Duodenal mucosa (tissue), 2 donors: Measurements from ENCODE around the gene MOK.

Source experiments
- H3K27ac ChIP-seq: one replicate; pipeline ENCODE4 v1.7.0; 2013; ENCODE audit warnings: low read depth, low read length
- H3K27me3 ChIP-seq, 2 donors: one replicate each; pipeline ENCODE4 v1.7.0; 2013; ENCODE audit warnings: low read length in 2 of 2, control low read depth in 1 of 2; ENCODE audit not compliant: insufficient read depth in 2 of 2, control insufficient read depth in 1 of 2
- H3K36me3 ChIP-seq, 2 donors: one replicate each; pipeline ENCODE4 v1.7.0; 2013; ENCODE audit warnings: low read length in 2 of 2, control low read depth in 1 of 2; ENCODE audit not compliant: insufficient read depth in 2 of 2, control insufficient read depth in 1 of 2
- H3K4me1 ChIP-seq, 2 donors: one replicate each; pipeline ENCODE4 v1.7.0; 2013; ENCODE audit warnings: low read length in 2 of 2, control low read depth in 1 of 2; ENCODE audit not compliant: insufficient read depth in 2 of 2, control insufficient read depth in 1 of 2
- H3K4me3 ChIP-seq, 2 donors: one replicate each; pipeline ENCODE4 v1.7.0; 2013; ENCODE audit warnings: low read length in 2 of 2, low read depth in 1 of 2
- H3K9ac ChIP-seq, 2 donors: one replicate each; pipeline ENCODE4 v1.7.0; 2013; ENCODE audit warnings: low read length in 2 of 2, low read depth in 1 of 2
- H3K9me3 ChIP-seq, 2 donors: one replicate each; pipeline ENCODE4 v1.7.0; 2013; ENCODE audit warnings: low read length in 2 of 2, control low read depth in 1 of 2; ENCODE audit not compliant: control insufficient read depth in 1 of 2

Gene MOK

DNA sequence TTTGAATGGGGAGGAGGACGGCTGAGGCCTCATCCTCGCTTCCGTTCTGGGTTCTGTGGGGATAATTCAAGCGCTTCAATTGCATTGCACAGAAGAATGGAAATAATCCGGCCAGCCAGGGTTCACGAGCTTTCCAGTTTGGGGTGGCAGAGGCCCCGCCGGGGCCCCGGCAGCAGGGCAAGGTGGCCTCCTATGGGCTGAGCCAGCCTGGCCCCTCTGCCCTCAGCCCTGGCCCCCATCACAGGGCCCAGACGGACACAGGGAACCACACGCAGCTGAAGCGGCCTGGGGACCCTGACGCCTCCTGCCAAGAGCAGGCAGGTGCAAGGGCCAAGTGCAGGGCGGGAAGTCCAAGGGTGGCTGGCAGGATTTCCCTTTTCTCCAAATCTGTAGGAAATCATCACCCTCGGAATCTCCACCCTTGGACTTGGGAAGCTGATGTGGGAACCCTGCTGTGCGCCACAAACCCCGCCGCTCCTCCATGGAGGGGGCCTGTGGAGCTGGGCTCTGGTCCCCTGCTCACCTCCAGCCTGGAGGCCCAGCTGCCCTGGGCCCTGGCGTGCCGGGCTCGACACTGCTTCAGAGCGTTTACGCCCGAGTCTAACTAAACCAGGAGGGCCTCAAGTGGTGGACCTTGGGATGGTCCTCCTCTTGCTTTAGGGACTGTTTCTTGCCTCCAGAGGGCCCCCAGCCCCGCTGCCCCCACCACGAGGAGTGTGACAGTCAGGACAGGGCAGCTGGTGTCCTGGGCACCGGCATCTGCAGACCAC is 78.4 kb downstream of the MOK start:
- Histone ChIP-seq H3K9ac (no peak overlapping the region), H3K27me3 (no peaks in the 10 kb centered on the region), H3K4me1 (peaks cover 0 to 5% of the 10 kb centered on the region in 2 donors), H3K27ac (no peak overlapping the region), H3K4me3 (no peak overlapping the region), H3K36me3 (peaks cover 3 to 14% of the 10 kb centered on the region in 2 donors), H3K9me3 (no peaks in the 10 kb centered on the region)

DNA sequence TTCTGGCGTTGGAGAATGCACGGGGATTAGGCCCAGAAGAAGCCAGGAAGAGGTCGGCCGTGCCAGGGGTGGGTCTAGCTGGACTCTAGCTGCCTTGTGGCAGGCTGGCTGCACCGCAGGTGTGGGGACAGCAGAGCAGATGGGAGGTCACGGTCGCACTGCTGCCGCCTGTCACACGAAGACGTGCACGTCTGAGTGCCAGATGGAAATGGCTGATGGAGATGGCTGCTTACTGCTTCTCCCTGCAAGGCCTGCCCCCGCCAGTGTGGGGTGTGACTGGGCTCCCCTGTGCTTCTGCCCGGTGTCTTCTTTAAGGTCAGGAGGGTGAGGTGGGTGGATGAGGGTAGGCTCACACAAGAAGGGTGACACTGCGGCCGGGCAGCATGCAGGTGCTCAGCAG is 79.0 kb downstream of the MOK start:
- no peaks in the 10 kb centered on the region for H3K27me3 ChIP-seq
- H3K27ac ChIP-seq = no peak overlapping the region
- H3K9ac ChIP-seq = no peak overlapping the region
- peaks cover 0 to 5% of the 10 kb centered on the region in 2 donors for H3K4me1 ChIP-seq
- no peaks in the 10 kb centered on the region for H3K9me3 ChIP-seq
- peaks cover 3 to 14% of the 10 kb centered on the region in 2 donors for H3K36me3 ChIP-seq
- H3K4me3 ChIP-seq = no peak overlapping the region

DNA sequence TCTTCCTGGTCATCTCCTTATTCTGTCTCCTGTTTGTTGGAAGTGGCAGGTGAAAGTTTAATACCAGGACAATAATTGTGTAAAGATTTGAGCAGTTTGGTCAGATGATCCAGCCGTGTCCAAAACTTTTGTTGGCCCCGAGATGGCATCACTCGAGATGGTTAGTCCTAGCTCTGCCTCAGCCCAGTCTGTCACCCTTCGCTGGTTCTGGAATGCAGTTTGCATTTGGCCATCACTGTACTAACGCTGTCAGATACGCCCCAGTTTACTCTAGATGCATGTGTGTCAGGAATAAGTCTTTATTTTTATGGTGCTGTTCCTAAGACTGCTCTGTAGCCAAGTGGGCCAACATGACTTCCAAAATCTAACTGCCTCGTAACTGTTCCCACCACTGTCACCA is 79.6 kb downstream of the MOK start:
- Histone ChIP-seq H3K9me3 (no peaks in the 10 kb centered on the region), H3K9ac (no peak overlapping the region), H3K4me1 (peaks cover 0 to 5% of the 10 kb centered on the region in 2 donors), H3K27me3 (no peaks in the 10 kb centered on the region), H3K27ac (no peak overlapping the region), H3K4me3 (no peak overlapping the region), H3K36me3 (peaks cover 3 to 14% of the 10 kb centered on the region in 2 donors)

DNA sequence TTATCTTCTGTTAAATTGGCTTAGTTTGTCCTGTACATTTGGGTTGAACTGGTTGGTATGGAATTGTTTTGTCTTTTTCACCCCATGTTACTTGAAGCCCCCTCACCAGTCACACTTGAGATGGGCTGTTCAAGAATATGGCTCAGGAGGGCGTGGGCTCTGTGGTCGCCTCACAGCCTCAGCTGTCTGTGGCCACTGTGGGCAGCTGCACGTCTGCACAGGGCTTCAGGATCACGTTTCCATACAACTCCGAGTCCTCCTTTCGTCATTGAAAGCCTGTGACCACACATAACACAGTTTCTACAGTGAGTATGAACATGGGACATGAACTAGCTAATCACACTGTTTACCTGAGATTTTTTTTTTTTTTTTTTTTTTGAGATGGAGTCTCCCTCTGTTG is 81.3 kb downstream of the MOK start:
- Histone ChIP-seq H3K4me1 (peaks cover 0 to 5% of the 10 kb centered on the region in 2 donors), H3K36me3 (peaks cover 3 to 25% of the 10 kb centered on the region in 2 donors), H3K9me3 (no peaks in the 10 kb centered on the region), H3K9ac (no peak overlapping the region), H3K4me3 (no peak overlapping the region), H3K27ac (no peak overlapping the region), H3K27me3 (no peaks in the 10 kb centered on the region)

DNA sequence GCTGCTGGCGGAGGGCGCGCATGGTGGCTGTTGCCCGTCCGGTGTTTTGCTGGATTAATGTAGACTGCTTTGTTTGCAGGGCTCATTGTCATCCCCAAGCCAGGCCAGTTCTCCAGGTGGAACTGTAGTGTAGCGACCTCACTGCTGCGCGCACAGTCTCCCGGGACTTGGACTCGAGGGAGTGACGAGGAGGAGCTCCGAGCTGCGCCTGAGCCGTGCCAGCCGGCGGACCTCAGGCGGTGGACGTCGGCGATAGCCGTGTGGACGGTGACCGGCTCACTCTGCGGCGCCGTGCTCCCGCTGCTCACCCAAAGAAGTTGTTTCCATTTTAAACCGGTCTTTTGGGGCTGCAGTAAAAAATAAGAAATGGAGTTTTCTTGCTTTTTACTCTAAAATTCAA is 82.2 kb downstream of the MOK start:
- no peak overlapping the region for H3K4me3 ChIP-seq
- peaks cover 0 to 5% of the 10 kb centered on the region in 2 donors for H3K4me1 ChIP-seq
- no peak overlapping the region for H3K9ac ChIP-seq

DNA sequence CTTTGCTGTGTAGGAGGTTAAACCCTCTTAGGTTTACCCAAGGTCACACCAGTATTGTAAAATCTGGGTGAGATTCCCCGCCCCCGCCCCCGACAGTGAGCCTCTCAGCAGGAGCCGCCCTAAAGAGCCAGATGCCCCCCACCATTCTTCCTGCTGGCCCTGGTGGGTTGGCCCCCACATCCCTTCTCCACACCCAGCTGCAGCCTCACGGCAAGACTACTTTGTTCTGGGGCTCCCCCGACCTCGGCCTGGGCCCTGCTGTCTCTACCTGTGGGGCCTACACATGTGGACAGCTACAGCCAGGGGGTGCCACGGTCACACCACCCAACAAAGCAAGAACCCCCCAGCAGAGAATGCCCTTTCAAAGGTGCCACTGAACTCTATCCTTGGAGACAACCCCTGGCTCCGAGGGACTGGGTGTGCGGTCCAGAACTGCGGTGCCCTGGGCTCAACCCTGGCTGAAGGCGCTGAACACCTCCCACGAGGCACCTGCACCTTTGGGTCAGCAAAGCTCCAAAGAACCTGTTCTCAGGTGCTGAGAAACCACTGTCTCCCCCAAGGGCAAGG is 82.9 kb downstream of the MOK start:
- Histone ChIP-seq H3K27me3 (no peaks in the 10 kb centered on the region), H3K9me3 (no peaks in the 10 kb centered on the region), H3K36me3 (peaks cover 3 to 25% of the 10 kb centered on the region in 2 donors), H3K4me1 (peaks cover 0 to 5% of the 10 kb centered on the region in 2 donors), H3K9ac (no peak overlapping the region), H3K27ac (no peak overlapping the region), H3K4me3 (no peak overlapping the region)

More for the DNA sequence above, 82.2 kb downstream of the MOK start:
- Histone ChIP-seq H3K27ac (no peak overlapping the region), H3K9me3 (no peaks in the 10 kb centered on the region), H3K27me3 (no peaks in the 10 kb centered on the region), H3K36me3 (peaks cover 3 to 25% of the 10 kb centered on the region in 2 donors)

DNA sequence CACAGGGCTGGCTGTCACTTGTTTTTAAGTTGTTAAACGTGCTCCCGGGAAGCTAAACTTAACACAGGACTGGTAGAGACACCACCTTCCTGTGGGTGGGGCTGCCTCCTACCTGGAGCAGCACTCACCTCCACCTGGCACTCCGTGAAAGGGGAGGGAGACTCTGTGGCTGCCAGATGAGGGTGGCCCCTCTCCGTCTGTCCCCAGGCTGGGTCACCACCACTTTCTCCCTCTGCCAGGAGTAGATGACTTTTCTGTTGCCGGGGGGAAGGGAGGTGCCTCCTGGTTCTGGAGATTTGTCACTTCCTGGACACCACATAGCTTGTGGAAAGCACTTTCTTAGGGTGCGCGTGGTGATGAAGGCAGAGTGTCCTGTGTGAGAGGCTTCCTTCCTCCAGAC is 83.9 kb downstream of the MOK start:
- H3K36me3 ChIP-seq = peaks cover 3 to 25% of the 10 kb centered on the region in 2 donors
- H3K27me3 ChIP-seq = no peaks in the 10 kb centered on the region
- no peaks in the 10 kb centered on the region for H3K4me1 ChIP-seq
- no peak overlapping the region for H3K9ac ChIP-seq
- H3K4me3 ChIP-seq = no peak overlapping the region
- H3K27ac ChIP-seq = no peak overlapping the region
- H3K9me3 ChIP-seq = no peaks in the 10 kb centered on the region

DNA sequence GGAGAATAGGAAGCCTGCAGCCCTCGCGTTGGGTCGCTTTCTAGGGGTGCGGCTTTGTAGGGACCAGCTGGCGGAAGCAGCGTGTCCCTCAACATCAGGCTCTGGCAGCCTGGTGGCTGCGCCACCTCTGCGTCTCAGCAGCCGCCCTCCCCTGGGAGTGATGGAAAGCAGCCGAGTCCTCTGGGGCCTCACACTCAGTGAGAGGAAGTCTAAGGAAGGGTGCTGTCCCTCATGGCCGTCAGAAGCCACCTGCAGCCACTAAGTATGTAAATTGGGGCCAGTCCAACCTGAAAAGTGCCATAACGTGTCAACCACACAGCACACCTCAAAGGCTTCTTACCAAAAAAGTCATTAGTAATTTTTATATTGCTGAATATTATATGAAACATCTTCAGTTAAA is 84.9 kb downstream of the MOK start:
- no peak overlapping the region for H3K9ac ChIP-seq
- no peak overlapping the region for H3K4me3 ChIP-seq
- no peaks in the 10 kb centered on the region for H3K9me3 ChIP-seq
- H3K27ac ChIP-seq = no peak overlapping the region
- no peaks in the 10 kb centered on the region for H3K4me1 ChIP-seq
- H3K27me3 ChIP-seq = no peaks in the 10 kb centered on the region
- H3K36me3 ChIP-seq = peaks cover 3 to 33% of the 10 kb centered on the region in 2 donors

DNA sequence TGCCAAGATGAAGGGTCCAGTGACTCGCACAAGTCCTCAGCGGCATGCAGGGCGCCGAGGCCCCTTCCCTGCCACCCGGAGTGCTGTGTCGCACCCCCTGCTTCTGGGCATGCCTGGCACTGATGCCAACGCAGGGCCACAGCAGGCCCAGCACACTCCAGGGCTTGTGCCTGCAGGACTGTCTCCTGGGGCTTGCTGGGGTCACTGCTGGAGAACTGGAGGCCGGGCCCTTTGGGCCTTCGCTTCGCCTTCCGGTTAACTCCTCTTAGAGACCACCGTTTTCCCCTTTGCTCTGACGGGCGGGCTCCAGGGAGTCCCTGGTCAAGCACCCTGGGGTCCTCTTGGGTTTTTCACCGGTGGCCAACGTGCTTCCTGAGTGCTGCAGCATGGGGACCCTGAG is 85.6 kb downstream of the MOK start:
- Histone ChIP-seq H3K27me3 (no peaks in the 10 kb centered on the region), H3K9me3 (no peaks in the 10 kb centered on the region), H3K9ac (no peak overlapping the region), H3K4me3 (no peak overlapping the region), H3K27ac (no peak overlapping the region), H3K4me1 (no peaks in the 10 kb centered on the region), H3K36me3 (peaks cover 3 to 34% of the 10 kb centered on the region in 2 donors)

DNA sequence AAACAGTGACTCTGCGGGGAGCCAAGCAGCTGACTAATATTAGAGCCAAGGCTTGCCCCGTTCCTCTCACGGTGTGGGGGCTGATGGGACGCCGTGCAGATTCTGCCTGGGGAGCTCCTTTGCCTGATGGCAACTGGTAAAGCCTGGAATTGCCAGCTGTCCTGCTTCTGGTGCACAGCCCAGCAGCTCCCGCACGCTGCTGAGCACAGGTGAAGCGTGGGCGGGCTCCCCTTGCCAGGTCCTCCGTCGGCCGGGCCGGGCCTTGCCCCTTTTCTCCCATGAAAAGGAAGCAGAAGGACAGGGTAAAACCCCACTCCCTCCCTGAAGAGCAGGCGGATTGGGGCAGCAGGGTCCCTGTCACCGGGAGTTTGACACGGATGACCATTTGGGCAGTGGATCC is 86.3 kb downstream of the MOK start:
- Histone ChIP-seq H3K9ac (no peak overlapping the region), H3K36me3 (peaks cover 2 to 37% of the 10 kb centered on the region in 2 donors), H3K4me1 (no peaks in the 10 kb centered on the region), H3K9me3 (no peaks in the 10 kb centered on the region), H3K27ac (no peak overlapping the region), H3K27me3 (no peaks in the 10 kb centered on the region), H3K4me3 (no peak overlapping the region)
